Measurements from ENCODE around the gene CAPN14. TPM values are rescaled to one million over a fixed set of nuclear protein-coding genes. Genes with fewer than 3 reads are reported as not detected.

CAPN14 gene
- total RNA-seq, 4 donors from 2014 or later, result 0.19 to 8.3 (median 1.1) TPM

- no peaks in the 10 kb centered on the region for H3K27me3 ChIP-seq
- H3K4me1 ChIP-seq, result no peaks in the 10 kb centered on the region
- TF ChIP-seq POLR2AphosphoS5 (IDR thresholded peaks at IDR 0.05) (no peak), CTCF (IDR thresholded peaks at IDR 0.05) (no peak), POLR2A (IDR thresholded peaks at IDR 0.05) (no peak), EP300 (IDR thresholded peaks at IDR 0.05) (no peak)
- peaks cover 0 to 45% of the 10 kb centered on the region in 2 donors for H3K36me3 ChIP-seq
- WGBS, 2 donors (ENCODE audit: low coverage in 1 of 2), result 71 to 100% methylated on average over 1 to 2 of the region's 3 CpGs
- no peak overlapping the region for H3K27ac ChIP-seq
- ATAC-seq, result no peak
- H3K4me3 ChIP-seq, result no peak overlapping the region
- H3K9me3 ChIP-seq, result no peaks in the 10 kb centered on the region
Observed at GRCh38 chr2:31248139-31248538, 30.8 kb upstream of the CAPN14 start.

GRCh38 chr2:31247711-31248110 is 30.4 kb upstream of the CAPN14 start:
- no peak overlapping the region for H3K4me3 ChIP-seq
- no peaks in the 10 kb centered on the region for H3K4me1 ChIP-seq
- H3K9me3 ChIP-seq, result no peaks in the 10 kb centered on the region
- H3K36me3 ChIP-seq, result peaks cover 0 to 45% of the 10 kb centered on the region in 2 donors
- 77 to 78% methylated on average over 5 of the region's 5 CpGs for WGBS, 2 donors (ENCODE audit: low coverage in 1 of 2)
- TF ChIP-seq CTCF (IDR thresholded peaks at IDR 0.05), result no peak
- no peak for TF ChIP-seq POLR2A (IDR thresholded peaks at IDR 0.05)
- TF ChIP-seq POLR2AphosphoS5 (IDR thresholded peaks at IDR 0.05), result no peak
- no peak for TF ChIP-seq EP300 (IDR thresholded peaks at IDR 0.05)
- no peak overlapping the region for H3K27ac ChIP-seq
- ATAC-seq, result no peak
- H3K27me3 ChIP-seq, result no peaks in the 10 kb centered on the region

- Histone ChIP-seq H3K27me3 (no peaks in the 10 kb centered on the region), H3K36me3 (peaks cover 0 to 44% of the 10 kb centered on the region in 2 donors), H3K4me3 (no peak overlapping the region), H3K27ac (no peak overlapping the region), H3K4me1 (no peaks in the 10 kb centered on the region), H3K9me3 (no peaks in the 10 kb centered on the region)
- ATAC-seq, result no peak
- TF ChIP-seq EP300 (IDR thresholded peaks at IDR 0.05), result no peak
- no peak for TF ChIP-seq POLR2AphosphoS5 (IDR thresholded peaks at IDR 0.05)
- no peak for TF ChIP-seq CTCF (IDR thresholded peaks at IDR 0.05)
- TF ChIP-seq POLR2A (IDR thresholded peaks at IDR 0.05), result no peak
- 85 to 91% methylated on average over 2 to 3 of the region's 3 CpGs for WGBS, 2 donors (ENCODE audit: low coverage in 1 of 2)
Observed at GRCh38 chr2:31246184-31246852, 29.0 kb upstream of the CAPN14 start.

GRCh38 chr2:31244101-31244500 is 26.8 kb upstream of the CAPN14 start:
- Histone ChIP-seq H3K4me3 (no peak overlapping the region), H3K36me3 (peaks cover 0 to 24% of the 10 kb centered on the region in 2 donors), H3K9me3 (no peaks in the 10 kb centered on the region), H3K4me1 (peaks cover 0 to 9% (median 7%) of the 10 kb centered on the region in 3 donors), H3K27me3 (no peaks in the 10 kb centered on the region), H3K27ac (no peak overlapping the region)
- 89 to 100% methylated on average over 2 to 5 of the region's 10 CpGs for WGBS, 2 donors (ENCODE audit: low coverage in 1 of 2)
- TF ChIP-seq POLR2A (IDR thresholded peaks at IDR 0.05) (no peak), CTCF (IDR thresholded peaks at IDR 0.05) (no peak), EP300 (IDR thresholded peaks at IDR 0.05) (no peak), POLR2AphosphoS5 (IDR thresholded peaks at IDR 0.05) (no peak)
- no peak for ATAC-seq

GRCh38 chr2:31243053-31243452 is 25.7 kb upstream of the CAPN14 start:
- no peak for ATAC-seq

More at GRCh38 chr2:31243053-31243452, 25.7 kb upstream of the CAPN14 start:
- Histone ChIP-seq H3K27ac (no peak overlapping the region), H3K36me3 (peaks cover 0 to 18% of the 10 kb centered on the region in 2 donors), H3K4me3 (no peak overlapping the region), H3K4me1 (peaks cover 0 to 9% (median 8%) of the 10 kb centered on the region in 3 donors), H3K9me3 (no peaks in the 10 kb centered on the region), H3K27me3 (no peaks in the 10 kb centered on the region)
- WGBS, 2 donors (ENCODE audit: low coverage in 1 of 2), result 92 to 100% methylated on average over 2 to 5 of the region's 5 CpGs
- no peak for TF ChIP-seq POLR2A (IDR thresholded peaks at IDR 0.05)
- TF ChIP-seq CTCF (IDR thresholded peaks at IDR 0.05), result no peak
- no peak for TF ChIP-seq EP300 (IDR thresholded peaks at IDR 0.05)
- no peak for TF ChIP-seq POLR2AphosphoS5 (IDR thresholded peaks at IDR 0.05)

Measured in gastroesophageal sphincter (tissue), 4 donors.